HG03439 (cell line): ENCODE results near the gene SH2D1B.
"Not testable (repeated sequence)": the region's sequence is repeated elsewhere in the genome, so short reads cannot be mapped to it uniquely, and the experiment has no call there.

ENCODE experiments used
- ATAC-seq: cut with Tn5 transposase; IDR thresholded peaks from one replicate; pipeline ENCODE4 v1.9.1; 2021; ENCODE audit warnings: mild to moderate bottlenecking, moderate library complexity; ENCODE audit not compliant: unreplicated experiment

SH2D1B gene, protein sequence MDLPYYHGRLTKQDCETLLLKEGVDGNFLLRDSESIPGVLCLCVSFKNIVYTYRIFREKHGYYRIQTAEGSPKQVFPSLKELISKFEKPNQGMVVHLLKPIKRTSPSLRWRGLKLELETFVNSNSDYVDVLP

DNA sequence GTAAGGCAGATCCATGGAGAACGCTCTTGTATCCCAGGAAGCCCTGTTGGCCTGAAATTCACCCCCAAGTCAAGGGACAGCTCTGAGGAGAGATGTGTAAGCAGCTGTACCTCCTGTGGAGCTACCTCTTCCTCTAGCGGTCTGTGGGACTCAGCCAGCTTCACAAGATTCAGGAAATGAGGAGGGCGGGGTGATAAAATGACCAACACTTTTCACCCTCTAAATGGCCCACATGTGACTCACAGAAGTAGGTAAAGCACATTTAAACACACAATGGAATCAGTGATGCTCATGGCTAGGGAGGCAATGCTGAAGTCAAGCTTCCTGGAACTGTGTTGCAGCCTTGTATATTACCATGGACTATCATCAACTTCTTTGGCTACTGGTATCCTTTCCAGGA, at the start of gene SH2D1B:
Gene SH2D1B (minus strand): TSS at position 135 of the 400 bp plus-strand sequence. CDS start 120 bp downstream, at position 15.
- no peak for ATAC-seq

GRCh38 chr1:162458236-162458635, 46.3 kb upstream of the SH2D1B start:
- no peak for ATAC-seq

GRCh38 chr1:162456323-162456722, 44.4 kb upstream of the SH2D1B start:
- no peak for ATAC-seq

DNA sequence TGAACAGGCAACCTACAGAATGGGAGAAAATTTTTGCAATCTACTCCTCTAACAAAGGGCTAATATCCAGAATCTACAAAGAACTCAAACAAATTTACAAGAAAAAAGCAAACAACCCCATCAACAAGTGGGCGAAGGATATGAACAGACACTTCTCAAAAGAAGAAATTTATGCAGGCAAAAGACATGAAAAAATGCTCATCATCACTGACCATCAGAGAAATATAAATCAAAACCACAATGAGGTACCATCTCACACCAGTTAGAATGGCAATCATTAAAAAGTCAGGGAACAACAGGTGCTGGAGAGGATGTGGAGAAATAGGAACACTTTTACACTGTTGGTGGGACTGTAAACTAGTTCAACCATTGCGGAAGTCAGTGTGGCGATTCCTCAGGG, 42.4 kb upstream of the SH2D1B start:
- ATAC-seq: not testable (repeated sequence)

- ATAC-seq: no peak
Observed at GRCh38 chr1:162446946-162447345, 35.0 kb upstream of the SH2D1B start.

DNA sequence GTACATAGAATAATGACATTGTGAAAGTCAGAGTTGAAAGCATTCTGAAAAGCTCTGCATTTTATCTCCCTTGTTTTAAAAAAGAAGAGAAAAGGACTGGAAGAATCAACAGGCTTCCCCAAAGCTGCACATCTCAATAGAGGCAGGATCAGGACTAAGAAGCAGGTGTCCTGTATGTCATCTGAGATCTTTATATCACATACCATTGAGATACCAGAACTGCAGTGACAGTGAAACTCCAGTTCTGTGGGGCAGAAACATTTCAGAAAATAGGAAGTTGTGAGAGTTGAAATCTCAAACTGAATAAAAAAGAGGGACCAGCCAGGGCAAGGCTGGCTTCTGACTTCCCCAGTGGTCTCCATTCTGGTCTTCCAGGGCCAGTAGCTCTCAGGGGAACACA, 33.0 kb upstream of the SH2D1B start:
- no peak for ATAC-seq

DNA sequence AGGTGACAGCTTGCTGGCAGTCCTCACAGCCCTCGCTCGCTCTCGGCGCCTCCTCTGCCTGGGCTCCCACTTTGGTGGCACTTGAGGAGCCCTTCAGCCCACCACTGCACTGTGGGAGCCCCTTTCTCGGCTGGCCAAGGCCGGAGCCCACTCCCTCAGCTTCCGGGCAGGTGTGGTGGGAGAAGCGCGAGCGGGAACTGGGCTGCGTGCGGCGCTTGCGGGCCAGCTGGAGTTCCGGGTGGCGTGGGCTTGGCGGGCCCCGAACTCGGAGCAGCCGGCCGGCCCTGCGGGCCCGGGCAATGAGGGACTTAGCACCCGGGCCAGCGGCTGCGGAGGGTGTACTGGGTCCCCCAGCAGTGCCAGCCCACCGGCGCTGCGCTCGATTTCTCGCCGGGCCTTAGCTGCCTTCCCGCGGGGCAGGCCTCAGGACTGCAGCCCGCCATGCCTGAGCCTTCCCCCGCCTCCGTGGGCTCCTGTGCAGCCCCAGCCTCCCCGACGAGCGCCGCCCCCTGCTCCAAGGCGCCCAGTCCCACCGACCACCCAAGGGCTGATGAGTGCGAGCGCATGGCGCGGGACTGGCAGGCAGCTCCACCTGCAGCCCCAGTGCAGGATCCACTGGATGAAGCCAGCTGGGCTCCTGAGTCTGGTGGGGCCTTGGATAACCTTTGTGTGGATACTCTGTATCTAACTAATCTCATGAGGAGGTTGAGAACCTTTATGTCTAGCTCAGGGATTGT, 21.2 kb upstream of the SH2D1B start:
- ATAC-seq: not testable (repeated sequence)

- no peak for ATAC-seq
Observed at GRCh38 chr1:162430583-162430982, 18.6 kb upstream of the SH2D1B start.

- no peak for ATAC-seq
Observed at GRCh38 chr1:162422662-162423375, 10.9 kb upstream of the SH2D1B start.

- no peak for ATAC-seq
Observed at GRCh38 chr1:162421258-162422164, 9.6 kb upstream of the SH2D1B start.

DNA sequence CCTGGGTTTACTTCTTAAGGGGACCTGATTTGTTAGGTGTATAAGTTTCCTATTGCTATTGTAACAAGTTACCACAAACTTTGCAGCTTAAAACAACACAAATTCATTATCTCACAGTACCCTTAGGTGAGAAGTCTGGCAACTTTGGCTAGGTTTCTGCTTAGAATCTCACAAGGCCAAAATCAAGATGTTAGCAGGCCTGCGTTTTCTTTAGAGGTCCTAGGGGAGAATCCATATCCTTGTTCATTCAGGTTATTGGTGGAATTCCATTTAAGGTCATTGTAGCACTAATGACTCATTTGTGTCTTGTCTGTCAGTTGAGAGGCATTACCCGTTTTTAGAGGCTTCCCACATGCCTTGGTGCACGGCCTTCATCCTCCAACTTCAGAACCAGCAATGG, 8.2 kb upstream of the SH2D1B start:
- ATAC-seq: no peak

- ATAC-seq: not testable (repeated sequence)
Observed at GRCh38 chr1:162419450-162419931, 7.6 kb upstream of the SH2D1B start.

DNA sequence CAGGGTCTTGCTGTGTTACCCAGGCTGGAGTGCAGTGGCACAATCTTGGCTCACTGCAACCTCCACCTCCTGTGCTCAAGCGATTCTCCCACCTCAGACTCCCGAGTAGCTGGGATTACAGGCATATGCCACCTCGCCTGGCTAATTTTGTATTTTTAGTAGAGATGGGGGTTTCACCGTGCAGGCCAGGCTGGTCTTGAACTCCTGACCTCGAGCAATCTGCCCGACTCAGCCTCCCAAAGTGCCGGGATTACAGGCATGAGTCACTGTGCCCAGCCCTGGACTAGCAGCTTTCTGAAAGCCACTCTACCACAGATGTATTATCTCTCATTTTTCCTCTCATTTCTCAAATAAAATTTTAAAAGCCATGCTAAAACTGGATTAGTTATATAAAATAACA, 6.6 kb upstream of the SH2D1B start:
- not testable (repeated sequence) for ATAC-seq

- ATAC-seq: no peak
Observed at GRCh38 chr1:162417650-162418049, 5.7 kb upstream of the SH2D1B start.

- no peak for ATAC-seq
Observed at GRCh38 chr1:162416909-162417308, 5.0 kb upstream of the SH2D1B start.

- no peak for ATAC-seq
Observed at GRCh38 chr1:162416215-162416614, 4.3 kb upstream of the SH2D1B start.

GRCh38 chr1:162407539-162407938, 4.4 kb downstream of the SH2D1B start:
- no peak for ATAC-seq

DNA sequence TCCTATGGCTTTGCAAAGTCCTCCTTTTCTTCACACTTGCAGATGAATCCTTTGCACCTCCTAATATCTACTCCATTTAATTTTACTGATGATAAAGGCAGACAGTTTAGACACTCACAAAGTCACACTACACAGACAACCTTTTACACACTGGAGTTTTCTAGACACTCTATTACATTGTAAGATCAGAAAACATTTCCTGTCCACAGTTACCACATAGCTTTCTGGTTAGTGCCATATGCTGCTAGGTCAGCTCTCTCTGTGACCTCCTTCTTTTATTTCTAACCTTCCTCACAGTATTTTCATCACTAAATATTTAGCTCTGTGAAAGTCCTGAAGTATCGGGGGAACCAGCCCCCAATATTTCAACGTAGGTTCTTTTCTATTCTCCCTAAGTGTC, 5.1 kb downstream of the SH2D1B start:
- no peak for ATAC-seq

GRCh38 chr1:162405800-162406199, 6.1 kb downstream of the SH2D1B start:
- ATAC-seq: no peak

DNA sequence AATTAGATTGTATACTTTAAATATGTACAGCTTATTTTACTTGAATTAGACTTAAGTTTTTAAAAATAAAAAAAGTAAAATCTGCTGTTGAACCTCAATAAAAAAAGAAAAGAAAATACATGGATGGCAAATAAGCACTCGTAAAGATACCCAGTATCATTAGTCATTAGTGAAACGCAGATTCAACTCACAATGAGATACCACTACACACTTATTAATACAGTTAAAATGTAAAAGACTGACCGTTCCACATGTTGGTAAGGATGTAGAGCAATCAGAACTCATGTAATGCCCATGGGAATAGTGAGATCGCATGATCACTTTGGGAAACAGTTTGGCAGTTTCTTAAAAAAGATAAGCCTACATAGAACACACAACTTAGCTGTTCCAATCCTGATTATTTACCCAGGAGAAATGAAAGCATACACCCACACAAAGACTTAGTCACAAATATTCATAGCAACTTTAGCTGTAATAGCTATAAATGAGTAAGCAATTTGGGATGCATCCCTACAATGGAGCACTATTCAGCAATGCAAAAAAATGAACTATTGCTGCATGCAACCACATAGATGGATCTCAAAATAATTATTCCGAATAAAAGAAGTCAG, 7.3 kb downstream of the SH2D1B start:
- ATAC-seq: no peak
